ENCODE data around the gene FIGLA. TPM values are rescaled to one million over a fixed set of nuclear protein-coding genes. Genes with fewer than 3 reads are reported as not detected.

Gene FIGLA
- total and polyA plus RNA-seq, 2 of the 8 experiments (the other 6 are each of a cell fraction or from before 2014, with no cell fraction given) = not detected

DNA sequence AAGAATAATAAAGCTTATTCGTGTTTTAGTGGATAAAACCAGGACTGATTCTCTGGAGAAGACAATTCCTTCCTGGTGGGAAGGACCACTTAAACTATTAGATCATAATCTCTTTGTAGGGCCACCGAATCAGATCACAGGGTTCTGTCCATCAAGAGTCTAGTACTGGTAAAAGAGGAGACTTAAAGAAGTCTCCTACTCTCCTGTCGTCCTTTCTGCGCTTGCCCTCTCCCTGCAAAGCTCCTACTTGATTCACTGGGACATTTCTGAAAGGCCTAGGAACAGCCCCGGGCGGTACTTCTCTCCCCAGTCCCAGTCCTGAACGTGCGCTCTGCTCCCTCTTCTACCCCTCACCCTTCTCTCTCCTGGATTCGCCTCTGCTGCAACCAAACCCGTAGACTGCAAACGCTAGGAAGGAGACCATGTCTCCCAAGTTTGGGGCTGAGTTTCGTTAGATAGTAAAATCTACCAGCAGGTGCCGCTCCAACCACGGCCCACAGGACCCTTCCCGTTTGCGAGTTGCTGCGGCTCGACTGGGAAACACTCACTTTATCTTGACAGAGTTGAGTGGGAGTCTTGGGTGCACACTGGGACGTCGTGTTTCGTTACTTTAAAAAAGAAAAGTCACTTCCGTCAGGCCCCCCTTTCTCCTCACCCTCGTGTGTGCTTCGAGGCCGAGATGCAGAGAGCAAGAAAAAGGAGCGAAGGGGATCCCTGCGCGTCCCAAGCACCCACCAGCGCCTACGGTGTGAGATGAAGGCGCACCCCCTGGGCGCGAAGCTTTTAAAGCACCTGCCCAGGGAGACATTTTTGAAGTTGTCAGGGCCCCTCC, 923 bp downstream of the FIGLA start (continued):
- TF ChIP-seq SIN3A (conservative IDR thresholded peaks at IDR 0.05 in 1 of 2, IDR thresholded peaks at IDR 0.05 in 1 of 2; ENCODE audit: low read depth in 1 of 2, low read length in 2 of 2) (0 out of 4 replicates have a peak, but pooled peaks of 1 of the 2 experiments have one; percentile 31), KDM5A (IDR thresholded peaks at IDR 0.05; ENCODE audit: low read length) (no peak), TCF12 (IDR thresholded peaks at IDR 0.05; ENCODE audit: low read depth, low read length) (0 out of 2 replicates have a peak, but pooled peaks have one; percentile 4), MAX (IDR thresholded peaks at IDR 0.05) (0 out of 2 replicates have a peak, but pooled peaks have one; percentile 5)
